DND-41 (cell line): ENCODE measurements around the gene AGAP1.

Source experiments
- CTCF ChIP-seq: IDR thresholded peaks from 2 replicates; pipeline ENCODE4 v1.5.1; 2012; ENCODE audit warnings: borderline replicate concordance, low read length, moderate library complexity, mild to moderate bottlenecking; ENCODE audit not compliant: poor library complexity, severe bottlenecking; ENCODE audit errors: extremely low read depth
- EZH2 ChIP-seq: IDR thresholded peaks from 3 replicates; pipeline ENCODE4 v1.6.1; 2012; ENCODE audit warnings: borderline replicate concordance, low read depth, mild to moderate bottlenecking, moderate library complexity, low read length, inconsistent platforms; ENCODE audit not compliant: severe bottlenecking

- TF ChIP-seq CTCF: no peak
- no peak for TF ChIP-seq EZH2
Measured at GRCh38 chr2:235734168-235734567, 240.3 kb downstream of the AGAP1 start.
